H4 (cell line): Measurements from ENCODE around the gene ABCA4. TPM values are rescaled to one million over a fixed set of nuclear protein-coding genes. Genes with fewer than 3 reads are reported as not detected.

Source experiments
- DNase-seq: peaks from one replicate; pipeline ENCODE4 v3.0.0-alpha.2; 2015; ENCODE audit warnings: low spot score
- total RNA-seq: library from RNA; depleted of rRNA; stranded (reverse); fragments of >200 nt; shearing (Covaris generic); gene quantifications from 2 replicates; pipeline ENCODE4 v1.2.3, GENCODE V29; 2014

The ABCA4 gene
- total RNA-seq, 1 experiment from 2014 or later, result 1.1 TPM

DNA sequence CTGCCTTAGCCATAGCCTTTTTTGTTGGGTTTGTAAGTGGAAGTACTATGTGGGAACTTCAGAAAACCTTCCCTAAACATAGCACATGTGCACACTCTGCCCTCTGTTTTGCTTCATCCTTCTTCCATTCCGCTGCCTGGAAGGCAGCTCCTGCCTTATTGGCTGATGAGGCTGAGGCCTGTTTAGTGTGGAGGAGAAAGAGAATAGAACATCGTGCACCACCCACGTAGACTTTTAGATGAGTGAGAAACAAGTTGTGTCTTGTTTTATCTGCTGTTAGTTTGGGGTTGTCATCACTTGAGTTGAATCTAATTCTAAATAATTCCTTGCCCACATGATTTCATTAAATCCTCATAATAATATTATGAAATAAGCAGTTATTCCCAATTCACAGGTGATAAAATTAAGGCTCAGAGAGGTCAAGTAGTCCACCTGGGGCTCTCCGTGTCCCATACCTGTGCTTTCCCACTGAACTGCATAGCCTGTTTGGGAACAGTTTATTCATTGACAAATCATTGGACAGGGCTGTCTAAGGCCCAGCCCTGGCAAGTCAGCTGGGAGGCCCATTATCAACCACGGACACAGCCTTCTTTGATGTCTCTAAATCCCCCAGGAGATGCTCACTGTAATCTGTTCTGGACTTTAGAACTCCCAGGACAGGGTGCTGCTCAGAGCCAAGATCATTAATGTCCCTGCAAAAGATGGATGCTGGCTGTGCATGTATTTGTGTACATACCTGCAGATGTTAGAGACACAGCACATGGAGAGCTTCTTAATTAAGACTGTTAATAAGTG, 93.0 kb downstream of the ABCA4 start:
- no peak for DNase-seq

- DNase-seq, result no peak
Observed at GRCh38 chr1:94026619-94027380, 94.1 kb downstream of the ABCA4 start.

- DNase-seq, result peak; percentile 61
Observed at GRCh38 chr1:94025383-94026340, 95.3 kb downstream of the ABCA4 start.

DNA sequence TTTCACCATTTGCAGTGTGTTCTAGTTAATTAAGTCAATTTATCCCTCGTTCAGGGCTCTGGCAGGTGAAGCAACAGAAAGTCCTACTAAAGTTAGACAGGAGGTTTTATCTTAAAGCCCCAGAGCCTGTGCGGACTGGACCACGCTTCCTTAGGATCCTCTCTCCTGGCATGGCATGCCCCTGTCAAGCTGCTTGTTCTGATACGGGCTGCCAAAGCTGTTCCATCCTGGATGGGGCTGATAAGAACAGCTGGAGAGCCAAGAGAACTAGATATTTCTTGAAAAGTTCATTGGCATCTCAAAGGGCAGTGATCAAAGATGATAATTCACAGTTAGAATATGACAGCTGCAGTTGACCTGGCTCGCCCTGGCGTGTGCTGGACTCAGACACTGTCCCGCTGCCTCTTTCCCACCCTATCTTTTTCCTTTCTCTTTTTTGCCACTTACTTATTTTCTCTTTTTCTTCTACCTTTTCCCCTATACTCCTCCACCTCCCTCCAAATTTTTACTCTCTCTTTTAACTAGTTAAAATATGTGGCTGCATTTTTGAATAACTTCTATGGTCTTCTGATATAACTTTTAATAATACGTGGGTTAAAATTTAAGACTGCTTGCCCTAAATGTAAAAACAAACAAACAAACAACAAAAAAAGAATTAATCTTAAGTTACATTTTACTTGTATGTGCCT, 96.7 kb downstream of the ABCA4 start:
- DNase-seq, result no peak

DNA sequence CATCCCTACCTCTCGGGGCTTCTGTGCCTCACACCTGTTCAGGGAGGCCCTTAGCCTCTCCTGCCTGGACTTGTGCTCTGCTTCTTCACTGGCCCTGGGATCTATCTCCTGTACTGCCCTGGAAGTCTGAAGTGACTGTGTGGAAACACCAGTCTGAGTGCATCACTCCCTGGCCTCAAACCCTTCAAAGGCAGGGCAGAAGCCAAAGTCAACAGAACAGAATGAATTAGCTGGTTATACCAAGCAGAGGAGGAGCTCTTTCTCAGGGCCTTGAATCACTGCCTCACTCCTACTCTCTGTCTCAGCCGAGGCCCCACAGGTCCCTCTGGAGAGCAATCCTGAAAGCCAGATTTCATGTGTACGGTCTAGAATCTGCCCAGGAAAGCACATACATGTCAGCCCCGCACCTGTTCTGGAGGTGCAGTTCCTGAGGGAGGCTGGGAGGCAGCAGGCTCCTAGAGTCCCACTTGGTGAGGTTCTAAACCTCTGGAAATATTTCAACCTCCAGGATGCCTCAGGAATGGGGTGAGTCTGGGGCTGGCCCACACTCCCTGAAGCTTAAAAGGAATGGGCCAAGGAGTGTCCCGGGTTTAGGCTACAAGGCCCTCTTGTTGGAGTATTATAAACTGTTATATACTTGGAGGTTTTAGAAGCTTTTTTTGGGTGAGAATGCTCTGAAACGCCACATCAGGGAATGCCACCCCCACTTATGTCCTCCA, 98.3 kb downstream of the ABCA4 start:
- DNase-seq, result peak; percentile 39

GRCh38 chr1:94020764-94021579, 100.0 kb downstream of the ABCA4 start:
- peak; percentile 94 for DNase-seq

- no peak for DNase-seq
Observed at GRCh38 chr1:94019327-94019726, 101.6 kb downstream of the ABCA4 start.

DNA sequence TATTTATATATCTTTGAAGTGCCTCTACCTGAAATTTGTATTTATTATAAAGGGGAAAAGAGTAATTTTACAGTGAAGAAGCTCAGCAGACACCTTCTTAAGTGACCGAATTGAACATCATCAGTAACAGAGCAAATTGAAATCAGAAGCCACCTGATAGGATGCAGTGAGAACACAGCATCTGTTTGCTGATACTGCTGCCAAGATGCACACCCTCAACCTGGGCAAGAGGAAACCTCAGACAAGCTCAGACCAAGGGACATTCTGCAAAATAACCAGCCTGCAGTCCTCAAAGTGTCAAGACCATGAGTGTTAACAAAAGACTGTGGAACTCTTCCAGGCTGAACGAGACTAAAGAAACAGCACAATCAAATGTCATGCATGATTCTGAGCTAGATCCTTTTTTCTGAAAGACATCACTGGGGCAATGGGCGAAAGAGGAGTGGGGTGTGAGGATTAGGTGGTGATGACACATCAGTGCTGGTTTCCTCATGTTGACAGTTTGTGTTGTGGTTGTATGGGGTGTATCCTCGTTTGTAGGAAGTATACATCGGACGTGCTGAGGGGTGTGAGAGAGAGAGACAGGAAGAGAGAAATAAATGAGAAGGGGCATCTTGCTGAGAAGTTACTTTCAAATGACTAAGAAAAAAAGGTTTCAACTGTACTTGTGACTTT, 103.7 kb downstream of the ABCA4 start:
- no peak for DNase-seq

GRCh38 chr1:94015489-94015817, 105.5 kb downstream of the ABCA4 start:
- no peak for DNase-seq

DNA sequence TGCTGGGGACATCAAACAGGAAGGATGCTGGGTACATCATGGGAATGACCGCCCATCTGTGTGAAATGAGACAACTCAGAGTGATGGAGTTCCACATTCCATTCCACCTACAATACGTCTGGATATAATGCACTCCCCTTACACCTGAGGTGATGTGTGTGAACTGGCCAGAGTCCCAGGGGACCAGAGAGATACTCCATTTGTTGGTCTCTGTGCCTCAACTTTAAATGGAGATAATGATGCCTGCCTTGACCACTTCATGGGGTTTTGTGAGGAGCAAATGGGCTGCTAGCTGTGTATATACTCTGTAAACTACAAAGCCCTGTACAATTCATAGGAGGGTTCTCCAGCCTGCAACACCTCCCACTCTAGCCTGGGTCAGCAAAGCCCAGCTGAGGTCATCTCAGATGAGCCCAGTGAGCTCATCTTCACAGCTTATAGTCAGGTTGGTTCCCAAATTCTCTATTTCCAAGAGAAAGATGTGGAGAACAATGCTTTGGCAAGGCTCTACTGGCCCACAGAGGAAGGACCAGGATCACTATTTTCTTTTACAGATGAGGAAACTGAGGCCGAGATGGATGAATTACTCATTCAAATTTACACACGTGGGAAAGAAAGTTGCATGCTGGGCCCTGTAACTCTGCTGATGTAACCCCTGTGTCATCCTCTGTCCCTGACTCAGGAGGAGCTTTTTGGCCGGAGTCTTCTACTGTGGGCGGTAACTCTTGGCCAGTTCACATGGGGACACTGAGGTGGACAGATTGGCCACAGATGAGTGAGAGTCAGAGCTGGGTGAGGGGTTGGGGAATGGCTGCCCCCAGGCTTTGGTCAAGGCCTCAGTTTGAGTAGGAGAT, 106.1 kb downstream of the ABCA4 start:
- DNase-seq, result no peak

DNA sequence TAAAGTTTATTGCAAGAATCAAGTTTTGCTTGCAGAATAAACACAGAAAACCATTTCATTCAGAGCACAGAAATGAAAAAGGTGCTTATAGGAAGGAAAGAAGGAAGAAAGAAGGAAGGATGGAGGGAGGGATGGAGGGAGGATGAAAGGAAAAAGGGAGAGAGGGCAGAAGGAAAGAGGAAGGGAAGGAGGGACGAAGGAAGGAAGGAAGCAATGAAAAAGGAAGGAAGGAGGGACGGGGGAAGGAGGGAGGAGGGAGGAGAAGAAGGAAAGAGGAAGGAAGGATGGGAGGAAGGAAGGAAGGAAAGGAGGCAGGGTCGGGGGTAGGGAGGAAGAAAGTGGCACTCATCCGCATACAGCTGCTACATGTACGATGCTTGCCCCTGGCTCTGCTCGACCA, 106.9 kb downstream of the ABCA4 start:
- no peak for DNase-seq

- no peak for DNase-seq
Observed at GRCh38 chr1:94013367-94013878, 107.5 kb downstream of the ABCA4 start.

- no peak for DNase-seq
Observed at GRCh38 chr1:94012708-94013366, 108.1 kb downstream of the ABCA4 start.

DNA sequence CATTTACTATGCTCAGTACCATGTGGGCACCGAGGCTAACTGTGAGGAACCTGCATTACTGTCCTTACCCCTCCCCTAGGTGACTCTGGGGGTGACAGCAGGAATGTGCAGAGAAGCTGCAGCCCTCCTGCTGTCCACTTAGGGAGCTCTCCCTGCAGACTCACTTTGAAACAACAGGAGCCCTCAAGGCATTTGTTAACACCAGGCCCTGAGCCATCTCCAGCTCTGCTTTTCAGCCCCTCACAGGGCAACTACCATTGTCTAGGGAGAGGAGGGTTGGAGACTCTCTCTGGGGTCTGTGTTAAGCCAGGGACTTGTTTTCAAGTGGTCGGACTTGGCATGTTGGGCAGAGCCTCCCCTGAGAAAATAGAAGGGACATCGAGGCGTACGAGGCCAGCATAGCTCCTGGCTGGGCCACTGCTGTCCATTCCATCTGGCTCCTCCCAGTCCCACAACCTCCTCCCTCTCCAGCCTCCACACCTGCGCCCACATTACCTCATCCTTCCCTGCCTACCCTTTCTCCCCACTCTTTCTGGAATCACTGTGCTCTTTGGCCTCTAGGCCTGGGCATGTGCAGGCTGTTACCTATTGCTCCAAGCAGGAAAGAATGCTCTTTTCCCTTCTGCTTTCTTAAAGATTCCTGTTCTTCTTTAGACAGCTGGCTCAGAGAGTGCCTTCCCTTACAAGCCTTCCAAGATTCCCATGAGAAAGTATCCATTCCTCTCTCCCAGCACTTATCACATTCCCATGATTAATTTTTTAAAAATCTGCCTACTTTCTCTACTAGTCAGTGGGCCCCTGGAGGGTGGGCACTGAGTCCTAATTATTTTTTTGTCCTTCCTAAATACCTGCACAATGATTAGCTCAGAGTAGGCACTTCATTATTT, 109.0 kb downstream of the ABCA4 start:
- no peak for DNase-seq

DNA sequence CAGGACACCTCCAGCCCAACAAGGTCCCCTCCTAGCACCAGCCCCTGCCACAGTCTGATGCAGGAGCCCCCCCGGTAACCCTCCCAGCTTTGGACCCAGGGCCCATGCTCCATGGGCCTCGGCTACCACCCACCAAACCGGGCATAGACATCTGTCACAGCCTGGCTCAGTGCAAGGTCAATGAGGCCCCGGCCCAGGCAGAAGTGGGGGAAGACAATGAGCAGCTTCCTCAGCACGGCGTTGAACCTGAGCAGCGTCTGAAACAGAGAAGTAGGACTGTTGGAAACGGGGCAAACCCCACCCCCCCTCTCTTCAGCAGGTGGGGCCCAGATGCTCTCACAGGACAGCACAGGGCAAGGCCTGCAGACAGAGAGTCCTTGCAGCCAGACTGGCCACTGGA, 109.8 kb downstream of the ABCA4 start:
- no peak for DNase-seq

DNA sequence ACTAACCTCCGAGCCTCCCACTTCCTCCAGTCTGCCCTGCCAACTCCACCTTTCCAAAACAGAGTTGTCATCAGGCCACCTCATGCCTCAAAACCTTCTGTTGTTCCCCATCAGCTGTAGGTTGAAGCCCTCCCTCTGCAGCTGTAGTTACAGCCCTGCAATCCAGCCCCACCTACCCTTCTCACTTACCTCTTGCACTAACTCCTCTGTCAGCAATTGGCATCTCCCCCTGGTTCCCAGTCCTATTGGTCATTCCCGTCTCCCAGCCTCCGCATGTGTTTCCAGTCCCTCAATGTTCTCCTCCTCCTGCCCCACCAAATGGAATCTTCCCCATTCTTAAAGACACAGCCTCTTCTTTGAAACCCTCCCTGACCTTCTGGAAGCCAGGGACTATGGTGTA, 111.6 kb downstream of the ABCA4 start:
- DNase-seq, result no peak

DNA sequence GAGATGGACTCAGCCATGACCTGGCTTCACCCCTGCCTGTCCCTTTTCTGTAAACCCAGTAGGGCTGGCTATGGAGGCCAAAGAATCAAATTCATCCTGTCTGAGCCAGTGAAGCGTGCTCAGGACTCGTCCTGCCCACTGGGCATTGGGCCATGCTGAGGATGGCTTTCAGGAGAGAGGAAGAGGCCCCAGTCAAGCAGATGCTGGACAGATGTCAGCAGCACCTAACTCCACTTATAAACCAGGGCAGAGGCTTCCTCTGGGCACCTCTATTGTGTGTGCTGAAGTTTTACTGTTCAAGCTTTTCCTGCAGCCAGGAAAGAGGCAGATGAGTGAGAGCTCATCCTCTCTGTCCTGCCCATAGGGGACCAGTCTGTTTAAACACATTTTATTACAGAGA, 114.3 kb downstream of the ABCA4 start:
- no peak for DNase-seq
